ENCODE measurements around the gene MYO7B.

DNA sequence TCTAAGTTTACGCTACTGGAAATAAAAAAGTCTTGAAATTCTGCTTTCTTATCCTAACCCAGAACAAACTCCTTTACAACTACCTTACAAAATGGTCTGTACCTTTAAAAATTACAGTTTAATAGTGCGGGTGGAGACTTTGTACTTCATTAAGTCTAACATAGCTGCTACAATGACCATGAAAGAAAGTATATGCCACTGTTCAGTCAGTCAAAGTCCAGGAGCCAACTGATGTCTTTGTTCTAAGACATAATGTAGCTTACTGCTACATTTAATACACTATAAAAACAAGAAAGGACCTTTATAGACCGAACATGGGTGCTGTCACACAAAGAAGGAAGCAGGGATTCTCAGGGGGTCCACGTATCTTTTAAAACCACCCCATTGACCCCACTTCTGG, 45.2 kb upstream of the MYO7B start:
- TF ChIP-seq POLR2A (IDR thresholded peaks at IDR 0.05): no peak
- TF ChIP-seq CTCF (IDR thresholded peaks at IDR 0.05): no peak

Data from uterus (tissue), 2 donors.